Measurements from ENCODE around the gene TP73. TPM values are rescaled to one million over a fixed set of nuclear protein-coding genes. Genes with fewer than 3 reads are reported as not detected.

The TP73 gene
- total and polyA plus RNA-seq, 4 experiments from 2014 or later, result 0.15 to 0.17 TPM; not detected in 2

GRCh38 chr1:3712573-3713535 lies 60.5 kb downstream of the TP73 start:
- Mint-ChIP-seq H3K4me3 (no peak overlapping the region), H3K36me3 (no peaks in the 10 kb centered on the region), H3K4me1 (no peaks in the 10 kb centered on the region), H3K27me3 (peaks cover 2 to 9% of the 10 kb centered on the region in 2 donors), H3K9me3 (no peaks in the 10 kb centered on the region), H3K27ac (no peak overlapping the region)
- no peaks in the 10 kb centered on the region for H3K27me3 ChIP-seq (ENCODE audit: insufficient read depth, low read length)
- H3K4me1 ChIP-seq (ENCODE audit: insufficient read depth, low read length), result no peaks in the 10 kb centered on the region
- no peak overlapping the region for H3K4me3 ChIP-seq (ENCODE audit: low read length in 2 of 2)
- intact Hi-C loops (cut with micrococcal nuclease), result no loop called here
- no peaks in the 10 kb centered on the region for H3K36me3 ChIP-seq (ENCODE audit: insufficient read depth, low read length)
- DNase-seq, result no peak
- ChIA-PET CTCF (ENCODE audit: partially characterized antibody) (no interaction called here), POLR2A (ENCODE audit: partially characterized antibody) (no interaction called here)
- no peaks in the 10 kb centered on the region for H3K9me3 ChIP-seq (ENCODE audit: control insufficient read depth in 1 of 2, low read length in 2 of 2)
- H3K27ac ChIP-seq (ENCODE audit: low read depth, low read length), result no peak overlapping the region

- no peaks in the 10 kb centered on the region for H3K27me3 ChIP-seq (ENCODE audit: insufficient read depth, low read length)
- no peak overlapping the region for H3K4me3 ChIP-seq (ENCODE audit: low read length in 2 of 2)
- no peaks in the 10 kb centered on the region for H3K9me3 ChIP-seq (ENCODE audit: control insufficient read depth in 1 of 2, low read length in 2 of 2)
- H3K4me1 Mint-ChIP-seq, result no peaks in the 10 kb centered on the region
- no peak overlapping the region for H3K4me3 Mint-ChIP-seq
- no peak for DNase-seq
- H3K4me1 ChIP-seq (ENCODE audit: insufficient read depth, low read length), result no peaks in the 10 kb centered on the region
- H3K27ac Mint-ChIP-seq, result no peak overlapping the region
- ChIA-PET CTCF (ENCODE audit: partially characterized antibody) (interaction anchor here (1.1 kb wide), 1 partner anchor 11 kb away, joined by 3 read pairs; no protein-coding TSS in a partner anchor), POLR2A (ENCODE audit: partially characterized antibody) (no interaction called here)
- intact Hi-C loops (cut with micrococcal nuclease), result no loop called here
- H3K36me3 Mint-ChIP-seq, result no peaks in the 10 kb centered on the region
- peaks cover 0 to 7% of the 10 kb centered on the region in 2 donors for H3K27me3 Mint-ChIP-seq
- H3K27ac ChIP-seq (ENCODE audit: low read depth, low read length), result no peak overlapping the region
- no peaks in the 10 kb centered on the region for H3K9me3 Mint-ChIP-seq
- H3K36me3 ChIP-seq (ENCODE audit: insufficient read depth, low read length), result no peaks in the 10 kb centered on the region
Observed at GRCh38 chr1:3713840-3714239, 61.5 kb downstream of the TP73 start.

GRCh38 chr1:3714284-3714741 lies 62.0 kb downstream of the TP73 start:
- peaks cover under 1% of the 10 kb centered on the region for H3K4me1 ChIP-seq (ENCODE audit: insufficient read depth, low read length)
- no peak overlapping the region for H3K27ac ChIP-seq (ENCODE audit: low read depth, low read length)
- H3K36me3 ChIP-seq (ENCODE audit: insufficient read depth, low read length), result no peaks in the 10 kb centered on the region
- H3K27ac Mint-ChIP-seq, result no peak overlapping the region
- no peak overlapping the region for H3K4me3 ChIP-seq (ENCODE audit: low read length in 2 of 2)
- peaks cover 0 to 7% of the 10 kb centered on the region in 2 donors for H3K27me3 Mint-ChIP-seq
- no peaks in the 10 kb centered on the region for H3K36me3 Mint-ChIP-seq
- ChIA-PET POLR2A (ENCODE audit: partially characterized antibody) (no interaction called here), CTCF (ENCODE audit: partially characterized antibody) (interaction anchor here (0.8 to 1.1 kb wide), 2 partner anchors 9 to 10 kb away, joined by 3 read pairs; no protein-coding TSS in a partner anchor)
- H3K4me3 Mint-ChIP-seq, result no peak overlapping the region
- intact Hi-C loops (cut with micrococcal nuclease), result no loop called here
- H3K27me3 ChIP-seq (ENCODE audit: insufficient read depth, low read length), result no peaks in the 10 kb centered on the region
- no peak for DNase-seq
- H3K4me1 Mint-ChIP-seq, result no peaks in the 10 kb centered on the region
- no peaks in the 10 kb centered on the region for H3K9me3 ChIP-seq (ENCODE audit: control insufficient read depth in 1 of 2, low read length in 2 of 2)
- H3K9me3 Mint-ChIP-seq, result no peaks in the 10 kb centered on the region

GRCh38 chr1:3714814-3715213 lies 62.5 kb downstream of the TP73 start:
- Histone ChIP-seq H3K36me3 (ENCODE audit: insufficient read depth, low read length) (no peaks in the 10 kb centered on the region), H3K27ac (ENCODE audit: low read depth, low read length) (no peak overlapping the region), H3K27me3 (ENCODE audit: insufficient read depth, low read length) (no peaks in the 10 kb centered on the region), H3K9me3 (ENCODE audit: control insufficient read depth in 1 of 2, low read length in 2 of 2) (no peaks in the 10 kb centered on the region), H3K4me1 (ENCODE audit: insufficient read depth, low read length) (peaks cover 5% of the 10 kb centered on the region), H3K4me3 (ENCODE audit: low read length in 2 of 2) (no peak overlapping the region)
- peaks cover 0 to 4% (median under 1%) of the 10 kb centered on the region in 4 donors for H3K4me1 Mint-ChIP-seq
- no peak overlapping the region for H3K27ac Mint-ChIP-seq
- ChIA-PET CTCF (ENCODE audit: partially characterized antibody) (interaction anchor here (0.8 to 1.5 kb wide), 2 partner anchors 9 to 10 kb away, joined by 3 read pairs; no protein-coding TSS in a partner anchor), POLR2A (ENCODE audit: partially characterized antibody) (no interaction called here)
- H3K36me3 Mint-ChIP-seq, result no peaks in the 10 kb centered on the region
- H3K27me3 Mint-ChIP-seq, result peaks cover 0 to 5% of the 10 kb centered on the region in 2 donors
- no peaks in the 10 kb centered on the region for H3K9me3 Mint-ChIP-seq
- no peak overlapping the region for H3K4me3 Mint-ChIP-seq
- intact Hi-C loops (cut with micrococcal nuclease), result no loop called here
- no peak for DNase-seq

GRCh38 chr1:3716351-3716750 lies 64.0 kb downstream of the TP73 start:
- no peaks in the 10 kb centered on the region for H3K36me3 Mint-ChIP-seq
- no peaks in the 10 kb centered on the region for H3K27me3 ChIP-seq (ENCODE audit: insufficient read depth, low read length)
- H3K27me3 Mint-ChIP-seq, result peaks cover 0 to 2% of the 10 kb centered on the region in 2 donors
- no peak for DNase-seq
- ChIA-PET CTCF (ENCODE audit: partially characterized antibody) (interaction anchor here (1.5 kb wide), 1 partner anchor 8 kb away, joined by 3 read pairs; no protein-coding TSS in a partner anchor), POLR2A (ENCODE audit: partially characterized antibody) (no interaction called here)
- intact Hi-C loops (cut with micrococcal nuclease), result no loop called here
- no peaks in the 10 kb centered on the region for H3K9me3 ChIP-seq (ENCODE audit: control insufficient read depth in 1 of 2, low read length in 2 of 2)
- H3K36me3 ChIP-seq (ENCODE audit: insufficient read depth, low read length), result no peaks in the 10 kb centered on the region
- no peaks in the 10 kb centered on the region for H3K9me3 Mint-ChIP-seq
- peaks cover 0 to 12% (median 1%) of the 10 kb centered on the region in 4 donors for H3K4me1 Mint-ChIP-seq
- no peak overlapping the region for H3K4me3 Mint-ChIP-seq
- H3K27ac ChIP-seq (ENCODE audit: low read depth, low read length), result no peak overlapping the region
- H3K4me3 ChIP-seq (ENCODE audit: low read length in 2 of 2), result no peak overlapping the region
- no peak overlapping the region for H3K27ac Mint-ChIP-seq
- H3K4me1 ChIP-seq (ENCODE audit: insufficient read depth, low read length), result peaks cover 5% of the 10 kb centered on the region

GRCh38 chr1:3717041-3717714 lies 64.9 kb downstream of the TP73 start:
- Mint-ChIP-seq H3K27me3 (peaks cover 0 to 2% of the 10 kb centered on the region in 2 donors), H3K36me3 (no peaks in the 10 kb centered on the region), H3K27ac (no peak overlapping the region), H3K9me3 (no peaks in the 10 kb centered on the region), H3K4me3 (no peak overlapping the region), H3K4me1 (peaks cover 0 to 12% (median 2%) of the 10 kb centered on the region in 4 donors)
- ChIA-PET POLR2A (ENCODE audit: partially characterized antibody) (no interaction called here), CTCF (ENCODE audit: partially characterized antibody) (no interaction called here)
- intact Hi-C loops (cut with micrococcal nuclease), result no loop called here
- Histone ChIP-seq H3K36me3 (ENCODE audit: insufficient read depth, low read length) (no peaks in the 10 kb centered on the region), H3K27ac (ENCODE audit: low read depth, low read length) (no peak overlapping the region), H3K4me3 (ENCODE audit: low read length in 2 of 2) (no peak overlapping the region), H3K4me1 (ENCODE audit: insufficient read depth, low read length) (peaks cover 5% of the 10 kb centered on the region), H3K9me3 (ENCODE audit: control insufficient read depth in 1 of 2, low read length in 2 of 2) (no peaks in the 10 kb centered on the region), H3K27me3 (ENCODE audit: insufficient read depth, low read length) (no peaks in the 10 kb centered on the region)
- DNase-seq, result no peak

Data from CD4-positive, alpha-beta memory T cell (primary cell).